Activated CD8-positive, alpha-beta memory T cell treated with anti-CD3 and anti-CD28 coated beads, Interleukin-2, amount 50 U/mL, for 24 hours (primary cell): ENCODE data around the gene SCT.
"Not testable (repeated sequence)": the region's sequence is repeated elsewhere in the genome, so short reads cannot be mapped to it uniquely, and the experiment has no call there.

Experiments used
- DNase-seq: peaks from one replicate; pipeline ENCODE4 v3.0.0-alpha.2; 2020; ENCODE audit errors: extremely low read depth

The SCT gene

GRCh38 chr11:626475-627307, at the start of gene SCT:
Gene SCT, minus strand, starts transcription at chr11:627181. Its CDS starts 38 bp downstream, at chr11:627143.
- DNase-seq: no peak

- no peak for DNase-seq
Observed at GRCh38 chr11:674406-674805, 47.4 kb upstream of the SCT start.

GRCh38 chr11:673866-674265, 46.9 kb upstream of the SCT start:
- no peak for DNase-seq

GRCh38 chr11:665704-666281, 38.8 kb upstream of the SCT start:
- no peak for DNase-seq

GRCh38 chr11:665062-665703, 38.2 kb upstream of the SCT start:
- DNase-seq: no peak

- no peak for DNase-seq
Observed at GRCh38 chr11:662689-663274, 35.8 kb upstream of the SCT start.

- DNase-seq: no peak
Observed at GRCh38 chr11:660681-661444, 33.9 kb upstream of the SCT start.

GRCh38 chr11:660281-660680, 33.3 kb upstream of the SCT start:
- DNase-seq: no peak

- no peak for DNase-seq
Observed at GRCh38 chr11:659532-660085, 32.6 kb upstream of the SCT start.

GRCh38 chr11:657691-658126, 30.7 kb upstream of the SCT start:
- DNase-seq: no peak

GRCh38 chr11:656866-657265, 29.9 kb upstream of the SCT start:
- no peak for DNase-seq

- no peak for DNase-seq
Observed at GRCh38 chr11:656426-656825, 29.4 kb upstream of the SCT start.

GRCh38 chr11:655036-655726, 28.2 kb upstream of the SCT start:
- DNase-seq: no peak

- DNase-seq: not testable (repeated sequence)
Observed at GRCh38 chr11:654444-654843, 27.5 kb upstream of the SCT start.

- no peak for DNase-seq
Observed at GRCh38 chr11:653837-654236, 26.9 kb upstream of the SCT start.

GRCh38 chr11:653136-653535, 26.2 kb upstream of the SCT start:
- DNase-seq: not testable (repeated sequence)

- no peak for DNase-seq
Observed at GRCh38 chr11:650482-650881, 23.5 kb upstream of the SCT start.

GRCh38 chr11:647672-648158, 20.7 kb upstream of the SCT start:
- DNase-seq: not testable (repeated sequence)

- DNase-seq: no peak
Observed at GRCh38 chr11:646214-646613, 19.2 kb upstream of the SCT start.

GRCh38 chr11:645536-645935, 18.6 kb upstream of the SCT start:
- DNase-seq: no peak
